Endothelial cell of umbilical vein (primary cell): ENCODE results near the gene AGK. TPM values are rescaled to one million over a fixed set of nuclear protein-coding genes. Genes with fewer than 3 reads are reported as not detected.

Experiments
- BruUV-seq: library from RNA; stranded (reverse); fragments of 400-500 nt; replicated peaks from 2 replicates; lab custom pipeline; 2021; lab: Mats Ljungman, UMichigan
- CTCF ChIA-PET: fragments of 300-600, 350-600 bp; sonication (Branson Sonifier 250); formaldehyde crosslinking; loops from one replicate; lab custom pipeline; 2021; ENCODE audit warnings: antibody characterized with exemption, inconsistent platforms; lab: Charles Lee
- POLR2A ChIA-PET: fragments of 300-600, 350-600 bp; sonication (Branson Sonifier 250); formaldehyde crosslinking; loops from one replicate; lab custom pipeline; 2021; ENCODE audit warnings: antibody characterized with exemption, inconsistent platforms; lab: Charles Lee
- DNase-seq: peaks from one replicate; pipeline ENCODE4 v3.0.0-alpha.2; 2011; ENCODE audit warnings: low read depth, low spot score
- FAIRE-seq: peaks from 2 replicates; lab custom pipeline; 2011; peaks lifted over from hg19 to GRCh38; lab: Jason Lieb, UNC
- H2AFZ ChIP-seq: 2 replicates; pipeline ENCODE4 v1.6.0; 2012; ENCODE audit warnings: low read depth, low read length, control low read depth, inconsistent platforms
- H3K27ac ChIP-seq: 2 replicates; pipeline ENCODE4 v1.5.1; 2011; ENCODE audit warnings: low read depth, mild to moderate bottlenecking, control low read depth, low read length, moderate library complexity; ENCODE audit not compliant: insufficient read depth
- H3K27me3 ChIP-seq, 2 experiments: 2 replicates each; pipeline versions ENCODE4 v1.6.0 to v1.6.1; 2011; ENCODE audit warnings: low read length in 2 of 2, mixed read lengths in 1 of 2; ENCODE audit not compliant: control insufficient read depth in 2 of 2, insufficient read depth in 2 of 2
- H3K36me3 ChIP-seq, 2 experiments: 2 replicates in 1 of 2; 3 replicates in 1 of 2; pipeline ENCODE4 v1.5.1; 2011; ENCODE audit warnings: low read length in 2 of 2, mild to moderate bottlenecking in 1 of 2, moderate library complexity in 1 of 2; ENCODE audit not compliant: control insufficient read depth in 2 of 2, insufficient read depth in 2 of 2; ENCODE audit errors: extremely low read depth in 1 of 2
- H3K4me1 ChIP-seq: 3 replicates; pipeline ENCODE4 v1.5.1; 2011; ENCODE audit warnings: mild to moderate bottlenecking, low read length; ENCODE audit not compliant: control insufficient read depth, insufficient read depth; ENCODE audit errors: extremely low read depth
- H3K4me2 ChIP-seq: 2 replicates; pipeline ENCODE4 v1.6.1; 2011; ENCODE audit warnings: low read length, control low read depth, mixed read lengths; ENCODE audit not compliant: insufficient read depth
- H3K4me3 ChIP-seq, 3 experiments: fragments of 200-600 bp in 1 of 3; sonication (generic), shearing (Covaris generic) in 1 of 3; replicated peaks in 1 of 3; 2 replicates each; pipeline ENCODE4 v1.5.1; 2011 to 2016; ENCODE audit warnings: control low read depth in 3 of 3, low read length in 3 of 3, mild to moderate bottlenecking in 2 of 3, inconsistent platforms in 1 of 3, low read depth in 1 of 3, moderate library complexity in 1 of 3; ENCODE audit not compliant: insufficient read depth in 1 of 3
- H3K79me2 ChIP-seq: 2 replicates; pipeline ENCODE4 v1.6.0; 2012; ENCODE audit warnings: low read length, inconsistent platforms; ENCODE audit not compliant: control insufficient read depth, insufficient read depth
- H3K9ac ChIP-seq: replicated peaks from 2 replicates; pipeline ENCODE3; 2011; ENCODE audit warnings: low read length, control low read depth; ENCODE audit not compliant: insufficient read depth; ENCODE audit errors: extremely low read depth
- H3K9me1 ChIP-seq: replicated peaks from 3 replicates; pipeline ENCODE4 v1.6.0; 2011; ENCODE audit warnings: mild to moderate bottlenecking, low read length; ENCODE audit not compliant: control insufficient read depth, insufficient read depth; ENCODE audit errors: extremely low read depth
- H3K9me3 ChIP-seq: replicated peaks from 2 replicates; pipeline ENCODE4 v1.5.1; 2012; ENCODE audit warnings: low read length, inconsistent platforms; ENCODE audit not compliant: control insufficient read depth, insufficient read depth
- H4K20me1 ChIP-seq: replicated peaks from 2 replicates; pipeline ENCODE3; 2011; ENCODE audit warnings: mild to moderate bottlenecking, low read length; ENCODE audit not compliant: control insufficient read depth, insufficient read depth; ENCODE audit errors: extremely low read depth
- EZH2 ChIP-seq: IDR thresholded peaks from 2 replicates; pipeline ENCODE4 v1.6.1; 2012; ENCODE audit warnings: borderline replicate concordance, low read depth, mild to moderate bottlenecking, moderate library complexity, low read length, inconsistent platforms; ENCODE audit not compliant: severe bottlenecking
- FOS ChIP-seq: IDR thresholded peaks from 2 replicates; pipeline ENCODE4 v1.6.1; 2011; ENCODE audit warnings: mild to moderate bottlenecking, low read length, moderate library complexity, borderline replicate concordance; ENCODE audit not compliant: insufficient read depth
- GATA2 ChIP-seq: IDR thresholded peaks from 2 replicates; pipeline ENCODE4 v1.7.0; 2011; ENCODE audit warnings: low read depth, mild to moderate bottlenecking, moderate library complexity, mixed read lengths, low read length; ENCODE audit not compliant: insufficient read length, insufficient read depth
- JUN ChIP-seq: IDR thresholded peaks from 2 replicates; pipeline ENCODE4 v1.6.1; 2011; ENCODE audit warnings: borderline replicate concordance, low read depth; ENCODE audit not compliant: insufficient read length, insufficient read depth
- MYC ChIP-seq: IDR thresholded peaks from one replicate; pipeline ENCODE4 v1.6.1; 2011; ENCODE audit warnings: mild to moderate bottlenecking, low read depth, low read length
- POLR2A ChIP-seq: IDR thresholded peaks from 2 replicates; pipeline ENCODE4 v1.6.1; 2012; ENCODE audit warnings: low read depth, mild to moderate bottlenecking, control low read depth, low read length
- POLR2AphosphoS5 ChIP-seq: IDR thresholded peaks from 2 replicates; pipeline ENCODE4 v1.6.1; 2012; ENCODE audit warnings: low read depth, mild to moderate bottlenecking, control low read depth, low read length, moderate library complexity; ENCODE audit not compliant: insufficient read depth
- dilution Hi-C: fragments of 300-500 bp; cut with MboI; formaldehyde crosslinking; loops from one replicate; pipeline ENCODE4 v1.15.0; 2019; ENCODE audit warnings: low sequenced_read_pairs; ENCODE audit not compliant: extremely low pct_ligation_motif_present
- intact Hi-C: fragments of 100-400 bp; cut with micrococcal nuclease; formaldehyde crosslinking; loops from one replicate; pipeline ENCODE4 v1.10.0; 2022
- polyA plus RNA-seq, 4 experiments: library from polyadenylated mRNA; depleted of rRNA in 3 of 4; stranded (reverse) in 3 of 4; unstranded in 1 of 4; fragments of >200 nt; gene quantifications; 2 replicates each; pipeline versions ENCODE4 v1.2.1 to v1.2.3, GENCODE V29; 2011 to 2012; ENCODE audit warnings: missing spikeins in 1 of 4
- total RNA-seq: library from RNA; stranded (reverse); gene quantifications from 2 replicates; pipeline ENCODE4 v1.2.3, GENCODE V29; 2021
- TF ChIP-seq, protein P1 (sequence below), 2 donors: IDR thresholded peaks; 1 replicate in 1 of 2; 2 replicates in 1 of 2; pipeline ENCODE4 v1.5.1; 2011; ENCODE audit warnings: low read length in 2 of 2, mild to moderate bottlenecking in 2 of 2, moderate library complexity in 2 of 2, control low read depth in 1 of 2, inconsistent platforms in 1 of 2, low read depth in 1 of 2; ENCODE audit not compliant: insufficient read depth in 1 of 2; ENCODE audit errors: extremely low read depth in 1 of 2
- TF ChIP-seq, protein P2 (sequence below): IDR thresholded peaks from 2 replicates; pipeline ENCODE4 v1.6.1; 2011; ENCODE audit not compliant: insufficient read depth, insufficient read length

Gene AGK
- total and polyA plus RNA-seq, 2 donors (not counting 3 experiments of a cell fraction or from before 2014, with no cell fraction given): 23.6 to 34.3 TPM

DNA sequence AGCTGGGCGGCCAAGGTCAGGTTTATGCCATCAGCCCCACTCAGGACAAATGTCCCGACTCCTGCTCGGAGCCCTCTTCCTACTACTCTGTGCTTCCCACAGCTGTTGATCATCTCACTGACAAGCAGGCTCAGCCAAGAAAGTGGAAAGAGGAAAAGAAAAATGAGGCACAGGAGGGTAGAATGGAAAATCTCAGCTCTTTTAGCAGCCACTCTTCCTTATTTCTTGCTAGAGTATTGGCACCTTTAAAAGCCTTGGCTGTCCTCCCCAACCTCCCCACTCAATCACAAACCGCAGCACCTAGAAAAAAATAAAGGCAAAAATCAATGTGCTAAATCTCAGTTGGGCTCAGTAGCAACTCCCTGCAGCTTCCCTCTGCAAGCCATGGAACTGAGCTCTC is 35.3 kb upstream of the AGK start:
- dilution Hi-C loops: no loop called here
- no peaks in the 10 kb centered on the region for H4K20me1 ChIP-seq
- no peak overlapping the region for H2AFZ ChIP-seq
- POLR2A ChIA-PET: no interaction called here
- FAIRE-seq: no peak
- no peaks in the 10 kb centered on the region for H3K79me2 ChIP-seq
- H3K27ac ChIP-seq: no peak overlapping the region
- intact Hi-C loops: no loop called here
- no TSS peak for BruUV-seq
- no peak overlapping the region for H3K9ac ChIP-seq
- peaks cover 1 to 5% of the 10 kb centered on the region in 2 experiments for H3K27me3 ChIP-seq
- CTCF ChIA-PET: interaction anchor here (1.0 kb wide), 1 partner anchor 17 kb away, joined by 3 read pairs; no protein-coding TSS in a partner anchor
- TF ChIP-seq POLR2AphosphoS5 (no peak), JUN (no peak), FOS (no peak), MYC (no peak), GATA2 (no peak), POLR2A (no peak), EZH2 (no peak)
- TF ChIP-seq, protein P1, sequence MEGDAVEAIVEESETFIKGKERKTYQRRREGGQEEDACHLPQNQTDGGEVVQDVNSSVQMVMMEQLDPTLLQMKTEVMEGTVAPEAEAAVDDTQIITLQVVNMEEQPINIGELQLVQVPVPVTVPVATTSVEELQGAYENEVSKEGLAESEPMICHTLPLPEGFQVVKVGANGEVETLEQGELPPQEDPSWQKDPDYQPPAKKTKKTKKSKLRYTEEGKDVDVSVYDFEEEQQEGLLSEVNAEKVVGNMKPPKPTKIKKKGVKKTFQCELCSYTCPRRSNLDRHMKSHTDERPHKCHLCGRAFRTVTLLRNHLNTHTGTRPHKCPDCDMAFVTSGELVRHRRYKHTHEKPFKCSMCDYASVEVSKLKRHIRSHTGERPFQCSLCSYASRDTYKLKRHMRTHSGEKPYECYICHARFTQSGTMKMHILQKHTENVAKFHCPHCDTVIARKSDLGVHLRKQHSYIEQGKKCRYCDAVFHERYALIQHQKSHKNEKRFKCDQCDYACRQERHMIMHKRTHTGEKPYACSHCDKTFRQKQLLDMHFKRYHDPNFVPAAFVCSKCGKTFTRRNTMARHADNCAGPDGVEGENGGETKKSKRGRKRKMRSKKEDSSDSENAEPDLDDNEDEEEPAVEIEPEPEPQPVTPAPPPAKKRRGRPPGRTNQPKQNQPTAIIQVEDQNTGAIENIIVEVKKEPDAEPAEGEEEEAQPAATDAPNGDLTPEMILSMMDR (IDR thresholded peaks at IDR 0.05; ENCODE audit: extremely low read depth in 1 of 2, insufficient read depth in 1 of 2, low read depth in 1 of 2, low read length in 2 of 2): no peak
- TF ChIP-seq, protein P2, sequence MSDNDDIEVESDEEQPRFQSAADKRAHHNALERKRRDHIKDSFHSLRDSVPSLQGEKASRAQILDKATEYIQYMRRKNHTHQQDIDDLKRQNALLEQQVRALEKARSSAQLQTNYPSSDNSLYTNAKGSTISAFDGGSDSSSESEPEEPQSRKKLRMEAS: no peak
- H3K4me1 ChIP-seq: no peaks in the 10 kb centered on the region
- H3K9me1 ChIP-seq: no peaks in the 10 kb centered on the region
- H3K4me3 ChIP-seq: no peak overlapping the region
- H3K9me3 ChIP-seq: no peaks in the 10 kb centered on the region
- DNase-seq: no peak
- H3K36me3 ChIP-seq: no peaks in the 10 kb centered on the region
- H3K4me2 ChIP-seq: no peak overlapping the region
